ENCODE results near the gene MPDZ.
"Not testable (repeated sequence)": the region's sequence is repeated elsewhere in the genome, so short reads cannot be mapped to it uniquely, and the experiment has no call there.

MPDZ gene

DNA sequence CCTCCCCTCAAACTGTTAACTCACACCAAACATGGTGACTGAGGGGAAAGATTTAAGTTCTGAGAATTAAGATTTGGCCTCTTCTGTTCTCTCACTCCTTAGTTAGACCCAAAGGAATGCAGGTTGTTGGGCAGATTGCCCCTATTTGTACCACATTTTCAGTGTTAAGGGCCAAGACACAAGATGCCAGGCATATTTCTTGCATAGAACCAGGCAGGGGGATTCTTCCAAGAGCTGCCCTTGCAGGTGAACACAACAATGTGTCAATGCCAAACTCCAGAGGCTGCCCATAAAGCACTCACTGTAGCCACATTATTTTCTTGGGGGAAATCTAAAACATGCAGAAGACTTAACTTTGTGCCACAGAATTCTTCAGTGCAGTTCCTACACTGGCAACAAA, 14.7 kb downstream of the MPDZ start:
- DNase-seq (ENCODE audit: low read depth in 3 of 3), result no peak

DNA sequence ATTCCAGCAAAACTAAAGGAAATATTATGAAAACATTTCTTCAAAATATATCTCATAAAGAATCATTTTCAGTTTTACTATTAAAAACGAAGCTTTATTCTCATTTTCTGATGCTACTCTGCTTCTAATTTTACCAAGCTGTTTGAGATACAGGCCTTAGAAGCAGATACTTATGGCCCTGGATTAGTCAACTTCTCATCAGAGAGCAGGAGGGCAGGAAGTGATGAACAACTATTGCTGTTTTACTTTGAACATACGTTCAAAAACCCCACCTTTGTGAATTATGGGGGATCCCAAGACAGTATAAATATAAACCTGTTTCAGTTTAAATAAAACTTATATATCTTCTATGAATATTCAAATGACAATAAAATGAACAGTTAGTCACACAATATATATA, 16.0 kb downstream of the MPDZ start:
- no peak for DNase-seq (ENCODE audit: low read depth in 3 of 3)

DNA sequence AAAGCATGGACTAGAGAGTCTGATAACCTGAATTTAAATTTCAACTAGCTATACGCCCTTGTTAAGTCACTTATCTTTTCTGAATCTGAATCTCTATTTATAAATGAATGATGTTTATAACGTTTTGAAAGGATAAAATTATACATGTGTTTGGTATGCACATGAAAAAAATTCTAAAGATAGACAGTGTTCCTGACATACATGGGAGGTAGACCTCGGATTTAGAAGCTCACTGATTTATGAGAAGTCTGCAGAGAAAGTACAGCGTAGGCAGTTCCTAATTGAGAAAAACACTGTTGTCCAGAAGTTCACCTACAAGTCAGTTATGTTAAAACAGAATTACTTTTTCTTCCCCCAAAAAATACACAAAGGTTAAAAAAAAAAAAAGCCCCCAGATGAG, 26.6 kb downstream of the MPDZ start:
- DNase-seq (ENCODE audit: low read depth in 3 of 3), result no peak

DNA sequence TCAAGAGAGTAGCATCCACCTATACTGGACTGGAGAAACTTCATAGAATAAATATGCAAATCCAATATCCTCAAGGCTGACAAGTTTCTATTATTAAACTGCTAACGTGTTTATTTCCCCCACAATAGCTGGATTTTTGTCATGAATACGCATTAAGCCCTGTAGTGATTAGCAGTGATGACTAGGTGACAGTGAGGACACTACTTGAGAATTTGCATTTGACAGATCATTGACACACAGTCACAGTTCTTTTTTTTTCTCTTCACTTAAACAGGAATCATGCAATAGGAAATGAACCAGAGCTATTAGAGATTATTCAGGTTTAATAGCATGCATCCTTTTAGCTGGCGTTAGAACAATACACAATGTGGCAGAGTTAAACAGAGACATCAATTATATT, 35.3 kb downstream of the MPDZ start:
- DNase-seq (ENCODE audit: low read depth in 3 of 3), result no peak

DNA sequence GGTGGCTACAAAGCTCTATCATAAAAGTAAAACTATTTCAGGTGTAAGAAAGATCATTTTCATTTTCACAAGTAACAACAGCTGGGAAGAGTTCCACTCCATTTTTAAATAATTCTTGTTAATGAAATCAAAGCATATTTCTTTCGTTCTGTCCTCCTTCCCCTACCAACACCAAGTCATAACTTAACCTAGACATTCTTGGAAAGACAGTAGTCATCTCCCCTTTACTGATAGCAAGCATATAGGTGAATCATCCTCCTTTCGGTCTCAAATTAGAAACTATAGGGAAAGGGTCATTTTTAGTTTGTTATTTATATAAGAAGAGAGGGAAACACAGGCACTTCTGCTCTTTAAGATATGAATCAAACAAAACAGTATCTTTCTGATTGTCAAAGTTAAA, 38.2 kb downstream of the MPDZ start:
- no peak for DNase-seq (ENCODE audit: low read depth in 3 of 3)

DNA sequence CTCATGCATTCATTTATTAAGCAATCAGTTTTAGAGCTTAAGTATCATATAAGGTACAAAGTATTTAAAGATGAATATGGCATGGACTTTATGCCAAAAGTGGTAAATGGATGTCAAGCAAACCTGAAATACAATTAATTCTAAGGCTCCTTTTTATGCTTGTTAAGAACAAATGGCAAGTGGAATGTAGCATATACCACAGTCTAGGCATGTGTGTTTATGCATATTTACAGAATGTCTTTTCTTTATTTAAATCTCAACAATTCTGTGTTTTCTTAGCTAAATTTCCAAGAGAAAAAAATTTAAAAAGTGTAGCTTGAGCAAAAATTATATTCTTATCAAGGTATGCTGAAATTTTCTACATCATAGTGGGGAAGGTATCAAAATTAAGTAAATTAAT, 39.8 kb downstream of the MPDZ start:
- DNase-seq (ENCODE audit: low read depth in 3 of 3), result no peak

DNA sequence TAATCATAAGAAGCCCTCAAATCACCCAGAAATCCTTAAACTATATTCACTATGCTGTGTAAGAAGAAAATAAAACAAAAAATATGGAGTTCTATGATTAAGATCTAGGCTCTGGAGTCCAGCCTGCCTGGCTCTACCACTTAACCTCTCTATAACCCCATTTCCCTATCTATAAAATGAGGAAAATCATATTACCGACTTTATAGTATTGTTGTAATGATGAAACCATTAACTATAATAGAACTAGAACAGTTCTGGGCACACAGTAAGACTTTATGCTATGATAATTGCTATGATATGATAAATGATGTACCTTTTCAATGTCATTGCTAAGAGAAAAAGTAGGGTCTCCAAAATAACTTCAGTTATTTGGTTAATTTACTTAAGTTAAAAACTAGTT, 40.3 kb downstream of the MPDZ start:
- DNase-seq (ENCODE audit: low read depth in 3 of 3), result no peak

DNA sequence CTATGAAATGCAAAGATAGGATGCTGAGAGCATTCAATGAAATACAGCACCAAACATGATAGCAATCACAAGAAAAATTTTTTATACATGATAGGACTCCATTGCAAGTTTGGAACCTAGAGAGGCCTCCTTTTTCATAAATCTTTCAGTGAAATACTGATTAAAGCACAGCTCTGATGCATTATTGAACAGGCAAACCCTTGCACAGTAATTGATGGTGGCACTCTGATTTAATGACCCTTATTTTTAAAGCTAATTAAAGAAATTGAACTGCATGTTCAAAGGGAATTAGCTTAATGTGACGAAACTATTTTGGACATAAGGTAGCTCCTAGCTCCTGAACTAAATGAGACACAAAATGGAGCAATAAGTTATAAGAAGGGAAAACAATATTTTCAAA, 44.6 kb downstream of the MPDZ start:
- no peak for DNase-seq (ENCODE audit: low read depth in 3 of 3)

DNA sequence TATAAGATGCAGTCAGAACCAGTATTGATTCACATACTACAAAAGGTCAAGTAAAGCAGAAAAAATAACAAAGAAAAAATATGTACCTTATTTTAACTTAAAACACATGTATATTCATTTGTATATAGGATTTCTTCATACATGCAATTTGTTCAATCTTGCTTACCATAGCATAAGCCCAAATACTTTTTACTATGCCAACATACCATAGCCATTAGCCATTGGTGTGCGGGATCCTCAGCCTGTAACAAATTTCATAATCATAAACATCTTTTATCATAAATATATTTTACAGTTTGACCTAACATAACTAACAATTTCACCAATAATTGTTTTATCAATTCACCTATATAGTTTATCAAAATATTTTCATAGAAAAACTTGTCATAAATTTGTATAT, 51.1 kb downstream of the MPDZ start:
- DNase-seq (ENCODE audit: low read depth in 3 of 3), result no peak

DNA sequence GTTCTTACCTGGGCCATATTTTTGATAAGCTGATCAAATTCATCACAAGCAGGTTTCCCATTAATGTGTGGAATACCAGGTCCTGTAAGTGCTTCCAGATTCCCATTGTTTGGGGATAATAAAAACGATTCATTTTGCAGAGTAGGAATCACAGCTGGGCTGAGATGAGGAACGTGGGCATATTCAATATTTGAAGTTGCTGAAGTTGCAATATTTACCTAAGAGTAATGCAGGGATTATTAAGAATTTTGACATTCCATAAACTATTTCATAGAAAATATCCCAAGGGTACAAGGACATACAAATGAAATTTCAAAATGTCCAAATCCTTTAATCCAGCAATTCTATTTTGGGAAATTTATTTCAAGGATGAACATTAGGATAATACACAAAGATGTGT, 55.1 kb downstream of the MPDZ start:
- DNase-seq (ENCODE audit: low read depth in 3 of 3), result no peak

DNA sequence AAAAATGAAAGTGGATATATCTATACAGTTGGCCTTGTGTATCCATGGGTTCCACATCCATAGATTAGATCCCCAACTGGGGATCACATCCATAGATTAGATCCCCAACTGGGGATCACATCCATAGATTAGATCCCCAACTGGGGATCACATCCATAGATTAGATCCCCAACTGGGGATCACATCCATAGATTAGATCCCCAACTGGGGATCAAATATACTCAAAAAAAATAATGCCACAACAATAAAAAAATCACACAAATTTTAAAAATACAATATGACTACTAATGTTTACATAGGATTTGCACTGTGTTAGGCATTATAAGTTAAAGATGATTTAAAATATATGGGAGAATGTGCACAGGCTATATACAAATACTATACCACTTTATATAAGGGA, 56.8 kb downstream of the MPDZ start:
- not testable (repeated sequence) for DNase-seq (ENCODE audit: low read depth in 3 of 3)

DNA sequence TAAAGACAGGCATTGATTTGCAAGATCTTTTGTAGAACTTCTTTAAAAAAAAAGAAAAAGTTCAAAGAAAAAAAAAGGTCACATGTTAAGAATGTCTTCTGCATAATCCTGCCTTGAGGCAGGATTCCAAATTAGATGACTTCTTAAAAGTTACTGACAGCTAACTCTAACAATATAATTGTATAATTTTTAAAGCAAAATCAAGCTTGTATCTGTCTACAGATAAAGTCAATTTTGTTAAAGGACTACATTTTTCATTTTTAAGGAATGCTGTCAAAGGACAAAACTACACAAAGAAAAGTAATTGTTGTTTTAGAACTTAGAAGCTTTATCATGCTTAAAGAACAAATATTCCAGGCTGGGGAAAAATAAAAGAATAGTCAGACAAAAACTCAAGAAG, 57.8 kb downstream of the MPDZ start:
- DNase-seq (ENCODE audit: low read depth in 3 of 3), result no peak

DNA sequence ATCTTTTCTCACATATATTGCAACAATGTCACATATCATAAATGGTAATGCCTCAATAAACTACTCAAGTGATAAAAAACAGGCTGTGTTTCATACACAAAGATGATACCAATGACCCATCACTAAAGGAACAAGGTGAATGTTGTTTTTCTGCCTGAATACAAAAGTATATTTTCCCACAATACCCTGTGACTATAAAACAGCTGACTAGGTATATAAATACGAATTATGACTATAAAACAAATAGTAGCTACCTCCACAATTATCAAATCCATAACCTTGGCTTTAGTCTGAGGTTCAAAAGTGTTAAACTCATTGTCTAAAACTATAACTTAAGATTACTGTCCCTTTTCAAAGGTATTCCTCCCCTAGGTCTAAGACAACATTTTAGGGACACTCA, 58.7 kb downstream of the MPDZ start:
- no peak for DNase-seq (ENCODE audit: low read depth in 3 of 3)

DNA sequence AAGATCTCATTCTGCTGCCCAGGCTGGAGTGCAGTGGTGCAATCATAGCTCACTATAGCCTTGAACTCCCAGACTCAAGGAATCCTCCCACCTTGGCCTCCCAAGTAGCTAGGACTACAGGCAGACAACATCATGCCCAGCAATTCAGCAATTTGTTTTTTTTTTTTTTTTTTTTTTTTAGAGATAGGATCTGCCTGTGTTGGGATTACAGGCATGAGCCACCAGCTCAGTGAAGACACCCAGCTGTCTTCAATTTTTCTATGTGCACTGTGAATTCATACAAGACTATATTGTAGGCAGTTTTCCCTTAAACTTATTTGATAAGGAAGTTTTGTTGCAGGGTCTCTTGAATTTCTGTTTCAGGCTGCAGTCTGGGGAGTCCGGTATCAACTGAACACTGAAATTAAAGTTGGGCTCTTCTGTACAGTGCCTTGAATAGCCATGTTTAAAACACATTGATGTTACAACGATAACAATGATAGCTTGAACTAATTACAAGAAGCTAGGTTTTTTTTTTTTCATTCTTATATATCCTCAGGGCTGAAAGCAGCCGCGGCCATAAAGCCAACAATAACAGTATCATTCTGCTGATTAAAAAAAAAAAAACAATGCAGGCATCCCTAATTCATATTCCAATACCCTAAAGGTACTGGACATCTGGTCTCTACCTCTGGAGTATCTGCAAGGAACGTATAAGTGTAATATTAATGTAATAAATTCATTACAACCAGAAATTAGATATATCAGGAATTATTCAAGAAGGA, 63.5 kb downstream of the MPDZ start:
- DNase-seq (ENCODE audit: low read depth in 3 of 3), result no peak

DNA sequence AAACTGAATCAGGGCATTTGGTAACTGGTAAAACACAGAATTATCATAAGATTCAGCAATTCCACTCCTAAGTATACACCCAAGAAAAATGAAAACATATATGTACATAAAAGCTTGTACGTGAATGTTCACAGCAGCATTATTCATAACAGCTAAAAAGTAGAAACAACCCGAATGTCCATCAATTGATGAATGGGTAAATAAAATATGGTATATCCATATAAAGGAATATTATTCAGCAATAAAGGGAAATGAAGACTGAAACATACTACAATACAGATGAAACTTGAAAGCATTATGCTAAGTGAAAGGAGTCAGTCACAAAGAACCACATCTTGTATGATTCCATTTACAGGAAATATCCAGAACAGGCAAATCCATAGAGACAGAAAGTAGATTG, 65.5 kb downstream of the MPDZ start:
- no peak for DNase-seq (ENCODE audit: low read depth in 3 of 3)

DNA sequence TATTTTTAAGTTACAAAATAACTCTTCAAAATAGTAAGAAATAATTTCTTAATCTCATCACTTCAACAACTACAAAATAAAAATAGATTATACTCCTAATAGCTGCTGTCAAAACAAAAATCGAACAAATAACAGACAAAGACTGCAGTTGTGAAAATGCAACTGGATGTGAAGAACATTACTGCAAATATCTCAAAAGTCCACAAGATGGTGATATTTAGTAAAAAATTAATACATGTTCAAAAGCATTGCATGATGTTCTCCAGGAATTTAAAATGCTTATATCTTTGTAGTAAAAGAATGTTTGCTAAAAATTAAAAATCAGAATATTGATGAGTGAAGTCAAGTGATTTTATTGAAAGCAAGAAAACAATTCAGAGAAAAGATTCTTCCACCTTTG, 66.2 kb downstream of the MPDZ start:
- DNase-seq (ENCODE audit: low read depth in 3 of 3), result no peak

DNA sequence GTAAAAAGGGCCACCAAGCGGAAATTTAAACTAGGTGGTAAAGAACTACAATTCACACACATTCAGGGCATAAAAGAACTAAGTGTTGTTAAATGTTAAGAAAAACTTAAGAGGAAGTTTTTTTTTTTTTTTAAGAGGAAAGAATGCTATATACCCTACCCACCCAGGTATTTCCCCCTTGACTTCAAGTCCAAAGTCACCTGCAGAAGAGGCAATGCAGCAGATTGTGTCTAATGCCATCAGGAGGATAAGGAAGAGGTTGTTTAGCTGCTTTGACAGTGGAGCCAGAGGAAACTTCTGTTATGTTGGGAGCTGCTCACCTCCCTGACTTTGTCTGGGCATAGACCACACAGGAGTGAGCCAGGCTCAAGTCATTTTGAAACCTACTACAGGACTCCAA, 69.2 kb downstream of the MPDZ start:
- DNase-seq (ENCODE audit: low read depth in 3 of 3), result no peak

DNA sequence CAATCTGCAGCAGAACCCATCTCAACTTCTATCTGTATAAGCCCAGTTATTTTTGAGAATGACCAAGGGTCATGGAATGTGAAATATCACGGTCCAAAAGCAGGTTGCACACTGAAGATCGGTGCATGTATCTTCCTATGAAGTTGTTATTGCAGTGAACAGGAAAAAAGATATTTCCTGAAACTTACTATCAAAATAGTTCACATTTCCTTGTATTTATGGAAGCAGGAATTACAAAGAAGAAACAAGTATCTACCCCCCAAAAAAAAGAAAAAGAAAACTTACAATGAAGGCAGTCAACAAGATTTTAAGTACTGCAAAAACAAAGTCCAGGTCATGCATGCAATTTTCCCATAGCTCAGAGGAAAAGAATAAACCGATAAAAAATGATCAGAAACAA, 70.0 kb downstream of the MPDZ start:
- DNase-seq (ENCODE audit: low read depth in 3 of 3), result no peak

DNA sequence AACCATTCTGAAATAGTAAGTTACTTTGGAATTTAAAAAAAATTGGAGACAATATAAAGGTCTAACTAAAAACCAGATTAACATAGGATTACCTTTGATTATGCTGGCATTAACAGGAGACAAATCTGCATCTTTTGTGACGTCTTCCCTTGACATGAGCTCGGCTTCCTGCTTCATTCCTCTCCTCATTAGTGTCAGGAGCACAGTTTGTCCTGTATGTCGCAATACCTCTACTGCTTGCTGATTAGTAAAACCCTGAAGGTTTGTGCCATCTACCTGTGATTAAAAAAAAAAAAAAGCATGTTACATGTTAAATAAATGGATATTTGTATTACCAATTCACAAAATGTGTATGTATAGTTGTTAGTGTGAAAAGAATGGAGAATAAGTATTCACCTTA, 73.7 kb downstream of the MPDZ start:
- DNase-seq (ENCODE audit: low read depth in 3 of 3), result no peak

DNA sequence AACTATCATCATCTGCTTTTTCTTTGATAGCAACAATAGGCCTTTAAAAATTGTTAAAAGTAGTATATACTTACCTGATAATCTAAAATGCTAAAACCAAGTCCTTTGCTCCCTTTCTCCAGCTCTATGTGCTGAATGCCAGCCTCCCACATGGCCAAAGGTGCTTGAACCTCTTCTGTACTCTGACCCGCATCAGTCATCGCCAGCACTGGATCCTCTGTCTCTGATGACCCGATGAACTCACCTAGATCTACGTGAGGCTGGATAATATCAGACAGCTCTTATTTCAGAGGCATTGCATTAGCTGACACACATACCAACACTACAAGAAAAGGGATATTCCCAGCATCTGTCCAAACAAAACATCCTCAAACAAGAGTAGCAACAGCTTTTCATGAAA, 89.5 kb downstream of the MPDZ start:
- DNase-seq (ENCODE audit: low read depth in 3 of 3), result no peak

DNA sequence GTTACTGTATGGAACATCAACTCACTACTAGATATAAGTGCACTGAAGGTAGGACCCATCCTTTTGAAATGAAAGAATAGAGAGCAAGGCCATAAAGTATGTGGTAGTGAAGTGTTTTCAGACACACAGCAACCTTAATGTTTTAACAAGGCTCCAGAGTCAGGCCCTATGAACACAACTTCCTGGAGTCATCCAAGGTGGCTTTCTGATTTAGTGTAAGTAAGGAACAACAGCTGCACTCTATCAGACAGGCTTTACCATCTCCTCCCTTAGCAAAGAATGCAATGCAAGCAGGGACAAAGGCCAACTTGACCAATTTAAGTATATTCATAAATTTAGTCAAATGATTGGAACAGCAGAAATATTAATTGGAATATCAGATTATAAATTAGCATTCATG, 90.1 kb downstream of the MPDZ start:
- no peak for DNase-seq (ENCODE audit: low read depth in 3 of 3)

DNA sequence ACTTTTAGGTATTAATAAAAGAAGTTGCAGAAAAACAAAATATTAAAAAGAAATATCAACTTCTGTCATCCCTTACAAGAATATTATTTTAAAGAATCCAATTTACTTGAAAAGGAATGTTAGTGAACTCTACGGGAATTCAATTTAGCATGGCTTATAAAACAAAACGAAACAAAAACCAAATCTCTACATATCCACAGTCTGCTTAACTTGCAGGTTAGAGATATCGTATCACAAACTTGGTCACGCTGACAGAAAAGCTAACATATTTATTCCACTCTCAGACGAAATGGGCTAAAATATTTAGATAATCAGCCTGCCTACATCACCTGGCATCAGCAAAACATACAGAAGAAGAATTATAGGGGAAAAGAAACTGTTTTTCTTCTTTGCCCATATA, 92.7 kb downstream of the MPDZ start:
- no peak for DNase-seq (ENCODE audit: low read depth in 3 of 3)

DNA sequence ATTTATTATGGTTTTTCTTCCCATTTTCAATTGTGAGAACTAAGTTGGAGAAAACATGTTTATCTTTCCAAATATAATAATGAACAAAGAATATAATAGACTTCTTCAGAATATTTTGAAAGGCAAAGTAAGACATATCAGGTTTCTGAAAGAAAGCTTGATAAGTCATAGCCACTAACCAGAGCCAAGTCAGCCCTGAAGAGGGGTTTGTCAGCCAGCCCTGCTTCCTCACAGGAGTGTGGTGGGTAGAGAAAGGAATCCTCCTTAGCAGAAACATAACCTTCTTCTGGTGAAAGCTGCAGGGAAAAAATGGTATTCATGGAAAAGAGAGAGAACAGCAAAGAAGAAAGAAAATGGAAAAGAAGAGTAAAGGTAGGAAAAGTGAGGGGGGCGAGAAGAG, 93.4 kb downstream of the MPDZ start:
- no peak for DNase-seq (ENCODE audit: low read depth in 3 of 3)

DNA sequence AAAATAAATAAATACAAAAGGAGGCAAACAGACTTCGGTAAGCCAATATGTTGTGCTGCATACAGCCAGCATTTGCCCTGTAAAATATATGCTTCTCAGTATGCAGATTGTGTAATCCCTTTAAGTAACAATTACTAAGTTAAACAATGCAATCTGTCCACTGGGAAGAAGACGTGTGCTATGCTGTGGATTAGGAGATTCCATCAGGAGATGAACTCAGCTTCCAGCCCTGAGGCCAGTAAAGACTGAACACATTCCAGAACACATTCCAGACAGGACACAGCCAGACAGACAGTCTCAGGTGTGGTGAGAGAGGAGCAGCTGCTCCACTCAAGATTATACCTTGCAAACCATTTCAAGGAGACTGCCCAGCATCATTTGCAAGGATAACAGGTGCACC, 97.8 kb downstream of the MPDZ start:
- DNase-seq (ENCODE audit: low read depth in 3 of 3), result no peak

Data from stimulated activated CD4-positive, alpha-beta T cell treated with anti-CD3 and anti-CD28 coated beads, TNF-alpha, amount 100 ng/mL, for 48 hours (primary cell).